PFSK-1 (cell line): Measurements from ENCODE around the gene DCC.

Source experiments
- FOXP2 ChIP-seq: optimal IDR thresholded peaks from 2 replicates; pipeline ENCODE3; 2011; ENCODE audit warnings: borderline replicate concordance, control low read depth, inconsistent platforms; ENCODE audit not compliant: insufficient read depth; ENCODE audit errors: extremely low read length, extremely low read depth
- POLR2AphosphoS5 ChIP-seq: IDR thresholded peaks from 2 replicates; pipeline ENCODE4 v1.6.1; 2012; ENCODE audit warnings: low read depth, mild to moderate bottlenecking, control low read depth, low read length, moderate library complexity
- SIN3A ChIP-seq: IDR thresholded peaks from 2 replicates; pipeline ENCODE4 v1.6.1; 2012; ENCODE audit warnings: mild to moderate bottlenecking, low read length, moderate library complexity, borderline replicate concordance; ENCODE audit not compliant: insufficient read depth
- TAF1 ChIP-seq: IDR thresholded peaks from 2 replicates; pipeline ENCODE4 v1.6.1; 2012; ENCODE audit warnings: low read length, control low read depth, borderline replicate concordance; ENCODE audit not compliant: insufficient read depth
- TF ChIP-seq, protein P1 (sequence below), 2 experiments: IDR thresholded peaks; 2 replicates each; pipeline versions ENCODE4 v1.6.1 to v1.8.0; 2011 to 2012; ENCODE audit warnings: low read depth in 2 of 2, low read length in 2 of 2, control low read depth in 1 of 2, inconsistent platforms in 1 of 2, mild to moderate bottlenecking in 1 of 2, moderate library complexity in 1 of 2; ENCODE audit not compliant: insufficient read depth in 1 of 2

Gene DCC

DNA sequence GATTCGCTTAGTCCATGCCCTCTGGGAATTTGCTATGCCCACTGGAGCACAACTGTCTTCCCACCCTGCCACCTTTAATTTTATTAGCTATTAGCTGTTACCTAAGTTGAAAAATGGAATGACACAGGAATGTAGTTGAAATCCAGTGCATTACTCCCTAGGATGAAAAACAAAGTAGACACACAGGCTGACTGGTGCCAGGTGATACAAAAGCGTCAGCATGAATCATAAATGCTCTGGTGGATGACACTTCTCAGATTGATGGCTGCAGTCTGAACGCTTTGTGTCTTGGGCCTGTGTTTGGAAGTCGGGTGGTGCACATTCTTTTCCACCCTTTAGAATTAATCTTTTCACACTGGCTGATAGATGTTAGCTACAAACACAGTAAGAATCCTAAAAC lies 802.0 kb downstream of the DCC start:
- TF ChIP-seq TAF1: no peak
- no peak for TF ChIP-seq SIN3A
- TF ChIP-seq FOXP2: no peak

- TF ChIP-seq POLR2AphosphoS5 (no peak), FOXP2 (no peak), SIN3A (no peak), TAF1 (no peak)
- TF ChIP-seq, protein P1, sequence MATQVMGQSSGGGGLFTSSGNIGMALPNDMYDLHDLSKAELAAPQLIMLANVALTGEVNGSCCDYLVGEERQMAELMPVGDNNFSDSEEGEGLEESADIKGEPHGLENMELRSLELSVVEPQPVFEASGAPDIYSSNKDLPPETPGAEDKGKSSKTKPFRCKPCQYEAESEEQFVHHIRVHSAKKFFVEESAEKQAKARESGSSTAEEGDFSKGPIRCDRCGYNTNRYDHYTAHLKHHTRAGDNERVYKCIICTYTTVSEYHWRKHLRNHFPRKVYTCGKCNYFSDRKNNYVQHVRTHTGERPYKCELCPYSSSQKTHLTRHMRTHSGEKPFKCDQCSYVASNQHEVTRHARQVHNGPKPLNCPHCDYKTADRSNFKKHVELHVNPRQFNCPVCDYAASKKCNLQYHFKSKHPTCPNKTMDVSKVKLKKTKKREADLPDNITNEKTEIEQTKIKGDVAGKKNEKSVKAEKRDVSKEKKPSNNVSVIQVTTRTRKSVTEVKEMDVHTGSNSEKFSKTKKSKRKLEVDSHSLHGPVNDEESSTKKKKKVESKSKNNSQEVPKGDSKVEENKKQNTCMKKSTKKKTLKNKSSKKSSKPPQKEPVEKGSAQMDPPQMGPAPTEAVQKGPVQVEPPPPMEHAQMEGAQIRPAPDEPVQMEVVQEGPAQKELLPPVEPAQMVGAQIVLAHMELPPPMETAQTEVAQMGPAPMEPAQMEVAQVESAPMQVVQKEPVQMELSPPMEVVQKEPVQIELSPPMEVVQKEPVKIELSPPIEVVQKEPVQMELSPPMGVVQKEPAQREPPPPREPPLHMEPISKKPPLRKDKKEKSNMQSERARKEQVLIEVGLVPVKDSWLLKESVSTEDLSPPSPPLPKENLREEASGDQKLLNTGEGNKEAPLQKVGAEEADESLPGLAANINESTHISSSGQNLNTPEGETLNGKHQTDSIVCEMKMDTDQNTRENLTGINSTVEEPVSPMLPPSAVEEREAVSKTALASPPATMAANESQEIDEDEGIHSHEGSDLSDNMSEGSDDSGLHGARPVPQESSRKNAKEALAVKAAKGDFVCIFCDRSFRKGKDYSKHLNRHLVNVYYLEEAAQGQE (IDR thresholded peaks at IDR 0.05; ENCODE audit: insufficient read depth in 1 of 2, low read depth in 2 of 2, low read length in 2 of 2): no peak
Measured at GRCh38 chr18:53147472-53147871, 807.5 kb downstream of the DCC start.

DNA sequence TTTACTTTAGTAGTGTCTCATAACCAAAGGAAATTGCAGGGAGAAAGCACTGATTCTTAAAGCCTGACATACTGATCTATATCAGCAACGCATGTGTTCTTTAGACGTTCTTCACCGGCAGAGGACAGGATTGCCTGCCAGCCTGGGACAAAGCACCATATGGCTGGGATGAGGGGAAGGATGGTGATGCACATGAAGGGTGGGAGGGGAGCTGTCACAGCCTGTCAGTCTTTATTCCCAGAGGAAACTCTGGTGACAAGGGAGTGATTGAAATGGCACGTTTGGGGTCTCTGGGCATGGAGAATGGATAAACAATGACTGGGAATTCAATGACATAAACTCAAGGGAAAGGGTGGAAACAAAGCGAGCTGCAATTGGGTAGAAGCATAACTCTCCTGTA lies 808.1 kb downstream of the DCC start:
- TF ChIP-seq POLR2AphosphoS5 (no peak), FOXP2 (no peak), SIN3A (no peak), TAF1 (no peak)
- TF ChIP-seq, protein P1 (IDR thresholded peaks at IDR 0.05; ENCODE audit: insufficient read depth in 1 of 2, low read depth in 2 of 2, low read length in 2 of 2): no peak

GRCh38 chr18:53152476-53152875 lies 812.5 kb downstream of the DCC start:
- TF ChIP-seq TAF1 (no peak), SIN3A (no peak), POLR2AphosphoS5 (no peak), FOXP2 (no peak)
- TF ChIP-seq, protein P1 (IDR thresholded peaks at IDR 0.05; ENCODE audit: insufficient read depth in 1 of 2, low read depth in 2 of 2, low read length in 2 of 2): no peak

- no peak for TF ChIP-seq TAF1
- TF ChIP-seq FOXP2: no peak
- TF ChIP-seq SIN3A: no peak
- TF ChIP-seq POLR2AphosphoS5: no peak
- TF ChIP-seq, protein P1 (IDR thresholded peaks at IDR 0.05; ENCODE audit: insufficient read depth in 1 of 2, low read depth in 2 of 2, low read length in 2 of 2): no peak
Measured at GRCh38 chr18:53153281-53153680, 813.3 kb downstream of the DCC start.
